WTC11 (cell line): ENCODE results near the gene PCDHGB4. TPM values are rescaled to one million over a fixed set of nuclear protein-coding genes. Genes with fewer than 3 reads are reported as not detected.

Experiments used
- ZNF121 ChIP-seq: sonication (generic); formaldehyde crosslinking; IDR thresholded peaks from 2 replicates; pipeline ENCODE4 v1.8.0; 2023; ENCODE audit warnings: missing genetic modification reagents
- total RNA-seq: library from RNA; stranded (reverse); gene quantifications from 3 replicates; pipeline ENCODE4 v1.2.3, GENCODE V29; 2021
- TF ChIP-seq, protein P1 (sequence below): fragments of 250-450 bp; sonication (Bioruptor Pico); IDR thresholded peaks from 2 replicates; pipeline ENCODE4 v1.9.0; 2021; ENCODE audit warnings: mild to moderate bottlenecking

PCDHGB4 gene
- total RNA-seq, 1 experiment from 2014 or later = 9.1 TPM

DNA sequence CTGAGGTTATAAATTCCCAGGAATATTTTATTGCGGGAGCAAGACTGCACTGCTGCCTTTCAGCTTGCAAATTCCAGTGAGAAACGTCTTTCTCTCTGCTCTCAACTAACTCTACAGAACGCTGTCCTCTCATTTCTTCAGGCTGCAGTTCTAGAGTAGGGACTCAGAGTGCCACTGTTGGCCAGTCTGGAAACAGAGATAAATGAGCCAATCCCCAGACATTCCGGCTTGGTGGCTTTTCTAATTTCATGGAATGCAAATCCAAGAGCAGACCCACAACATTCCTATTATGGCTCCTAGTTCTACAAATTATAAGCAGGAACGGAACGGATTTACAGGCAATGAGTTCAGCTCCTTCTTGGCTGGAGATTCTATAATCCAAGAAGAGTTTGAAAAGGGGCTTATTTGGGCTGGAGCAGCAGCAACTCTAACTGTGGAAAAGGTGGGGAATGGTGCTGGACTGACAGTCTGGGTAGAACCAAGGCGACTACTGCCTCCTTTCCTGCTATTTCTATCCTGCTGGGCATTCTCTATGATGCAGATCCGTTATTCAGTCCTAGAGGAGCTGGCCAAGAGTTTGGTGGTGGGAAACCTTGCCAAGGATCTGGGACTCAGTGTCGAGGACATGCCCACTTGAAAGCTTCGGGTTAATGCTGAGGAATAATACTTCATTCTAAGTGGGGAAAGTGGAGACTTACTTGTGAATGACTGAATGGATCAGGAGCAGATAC is 52.1 kb downstream of the PCDHGB4 start (continued):
- TF ChIP-seq, protein P1, sequence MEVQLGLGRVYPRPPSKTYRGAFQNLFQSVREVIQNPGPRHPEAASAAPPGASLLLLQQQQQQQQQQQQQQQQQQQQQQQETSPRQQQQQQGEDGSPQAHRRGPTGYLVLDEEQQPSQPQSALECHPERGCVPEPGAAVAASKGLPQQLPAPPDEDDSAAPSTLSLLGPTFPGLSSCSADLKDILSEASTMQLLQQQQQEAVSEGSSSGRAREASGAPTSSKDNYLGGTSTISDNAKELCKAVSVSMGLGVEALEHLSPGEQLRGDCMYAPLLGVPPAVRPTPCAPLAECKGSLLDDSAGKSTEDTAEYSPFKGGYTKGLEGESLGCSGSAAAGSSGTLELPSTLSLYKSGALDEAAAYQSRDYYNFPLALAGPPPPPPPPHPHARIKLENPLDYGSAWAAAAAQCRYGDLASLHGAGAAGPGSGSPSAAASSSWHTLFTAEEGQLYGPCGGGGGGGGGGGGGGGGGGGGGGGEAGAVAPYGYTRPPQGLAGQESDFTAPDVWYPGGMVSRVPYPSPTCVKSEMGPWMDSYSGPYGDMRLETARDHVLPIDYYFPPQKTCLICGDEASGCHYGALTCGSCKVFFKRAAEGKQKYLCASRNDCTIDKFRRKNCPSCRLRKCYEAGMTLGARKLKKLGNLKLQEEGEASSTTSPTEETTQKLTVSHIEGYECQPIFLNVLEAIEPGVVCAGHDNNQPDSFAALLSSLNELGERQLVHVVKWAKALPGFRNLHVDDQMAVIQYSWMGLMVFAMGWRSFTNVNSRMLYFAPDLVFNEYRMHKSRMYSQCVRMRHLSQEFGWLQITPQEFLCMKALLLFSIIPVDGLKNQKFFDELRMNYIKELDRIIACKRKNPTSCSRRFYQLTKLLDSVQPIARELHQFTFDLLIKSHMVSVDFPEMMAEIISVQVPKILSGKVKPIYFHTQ (CRISPR knock-in tag) = no peak
- no peak for TF ChIP-seq ZNF121 (CRISPR knock-in tag)

Other genes starting within 250 kb of the PCDHGB4 start
- 0.23 to 0.37 TPM (median 0.24 TPM) in 3 replicates for gene PCDHB6, start 237.6 kb upstream of the PCDHGB4 start, total RNA-seq
- gene PCDHB7, start 215.1 kb upstream of the PCDHGB4 start, total RNA-seq = 0.17 to 0.27 TPM (median 0.23 TPM) in 3 replicates
- gene PCDHB8, start 209.9 kb upstream of the PCDHGB4 start, total RNA-seq = 4.1 to 5.4 TPM (median 4.6 TPM) in 3 replicates
- 3.5 to 4.1 TPM (median 3.7 TPM) in 3 replicates for gene PCDHB16, start 205.3 kb upstream of the PCDHGB4 start, total RNA-seq
- 1.6 to 2.3 TPM (median 1.7 TPM) in 3 replicates for gene PCDHB9, start 200.5 kb upstream of the PCDHGB4 start, total RNA-seq
- 1.4 to 1.9 TPM (median 1.7 TPM) in 3 replicates for gene PCDHB10, start 195.3 kb upstream of the PCDHGB4 start, total RNA-seq
- gene PCDHB11, start 188.1 kb upstream of the PCDHGB4 start, total RNA-seq = 0.61 to 1.2 TPM (median 0.92 TPM) in 3 replicates
- 2.7 to 3.1 TPM (median 3.1 TPM) in 3 replicates for gene PCDHB12, start 179.0 kb upstream of the PCDHGB4 start, total RNA-seq
- gene PCDHB13, start 173.8 kb upstream of the PCDHGB4 start, total RNA-seq = 2.2 to 2.9 TPM (median 2.6 TPM) in 3 replicates
- gene PCDHB14, start 164.4 kb upstream of the PCDHGB4 start, total RNA-seq = 2.6 to 3.5 TPM (median 2.8 TPM) in 3 replicates
- 7.7 to 8.7 TPM (median 8.4 TPM) in 3 replicates for gene PCDHB15, start 142.3 kb upstream of the PCDHGB4 start, total RNA-seq
- 0.24 TPM in 1 of 3 replicates, not detected in the others for gene SLC25A2, start 83.6 kb upstream of the PCDHGB4 start, total RNA-seq
- gene TAF7, start 66.9 kb upstream of the PCDHGB4 start, total RNA-seq = 87.8 to 96.2 TPM (median 90.1 TPM) in 3 replicates
- gene PCDHGA1, start 57.2 kb upstream of the PCDHGB4 start, total RNA-seq = 1.1 to 1.5 TPM (median 1.2 TPM) in 3 replicates
- 0.66 to 0.96 TPM (median 0.94 TPM) in 3 replicates for gene PCDHGA2, start 48.9 kb upstream of the PCDHGB4 start, total RNA-seq
- 0.92 to 1.3 TPM (median 0.98 TPM) in 3 replicates for gene PCDHGA3, start 43.9 kb upstream of the PCDHGB4 start, total RNA-seq
- 4.9 to 5.6 TPM (median 5.5 TPM) in 3 replicates for gene PCDHGB1, start 37.6 kb upstream of the PCDHGB4 start, total RNA-seq
- 3.4 to 3.9 TPM (median 3.5 TPM) in 3 replicates for gene PCDHGA4, start 32.7 kb upstream of the PCDHGB4 start, total RNA-seq
- 4.1 to 5.5 TPM (median 5.2 TPM) in 3 replicates for gene PCDHGB2, start 27.7 kb upstream of the PCDHGB4 start, total RNA-seq
- gene PCDHGA5, start 23.5 kb upstream of the PCDHGB4 start, total RNA-seq = 2.0 to 2.5 TPM (median 2.4 TPM) in 3 replicates
- 3.3 to 4.2 TPM (median 3.5 TPM) in 3 replicates for gene PCDHGB3, start 17.5 kb upstream of the PCDHGB4 start, total RNA-seq
- gene PCDHGA6, start 13.8 kb upstream of the PCDHGB4 start, total RNA-seq = 2.6 to 3.3 TPM (median 3.0 TPM) in 3 replicates
- gene PCDHGA7, start 5.0 kb upstream of the PCDHGB4 start, total RNA-seq = 1.6 to 2.8 TPM (median 2.1 TPM) in 3 replicates
- 1.4 to 2.4 TPM (median 2.1 TPM) in 3 replicates for gene PCDHGA8, start 4.9 kb downstream of the PCDHGB4 start, total RNA-seq
- 7.6 to 9.7 TPM (median 7.7 TPM) in 3 replicates for gene PCDHGB5, start 10.2 kb downstream of the PCDHGB4 start, total RNA-seq
- 1.9 to 2.9 TPM (median 2.3 TPM) in 3 replicates for gene PCDHGA9, start 15.1 kb downstream of the PCDHGB4 start, total RNA-seq
- 6.0 to 6.7 TPM (median 6.1 TPM) in 3 replicates for gene PCDHGB6, start 20.3 kb downstream of the PCDHGB4 start, total RNA-seq
- gene PCDHGA10, start 25.3 kb downstream of the PCDHGB4 start, total RNA-seq = 10.7 to 11.9 TPM (median 11.0 TPM) in 3 replicates
- gene PCDHGB7, start 30.0 kb downstream of the PCDHGB4 start, total RNA-seq = 10.5 to 11.2 TPM (median 10.7 TPM) in 3 replicates
- gene PCDHGA11, start 33.4 kb downstream of the PCDHGB4 start, total RNA-seq = 7.0 to 8.4 TPM (median 7.1 TPM) in 3 replicates
- gene PCDHGA12, start 42.8 kb downstream of the PCDHGB4 start, total RNA-seq = 1.6 to 2.1 TPM (median 1.9 TPM) in 3 replicates
- 28.1 to 29.4 TPM (median 29.1 TPM) in 3 replicates for gene PCDHGC3, start 88.3 kb downstream of the PCDHGB4 start, total RNA-seq
- gene PCDHGC4, start 97.3 kb downstream of the PCDHGB4 start, total RNA-seq = 4.5 to 6.1 TPM (median 5.1 TPM) in 3 replicates
- gene PCDHGC5, start 101.4 kb downstream of the PCDHGB4 start, total RNA-seq = 1.1 to 1.5 TPM (median 1.1 TPM) in 3 replicates
- 90.9 to 109 TPM (median 96.0 TPM) in 3 replicates for gene DIAPH1, start 231.3 kb downstream of the PCDHGB4 start, total RNA-seq
- gene HDAC3, start 249.2 kb downstream of the PCDHGB4 start, total RNA-seq = 84.7 to 96.2 TPM (median 94.5 TPM) in 3 replicates
- 19.3 to 23.8 TPM (median 21.4 TPM) in 3 replicates for gene RELL2, start 249.3 kb downstream of the PCDHGB4 start, total RNA-seq